ENCODE results near the gene USP40.

Gene USP40

DNA sequence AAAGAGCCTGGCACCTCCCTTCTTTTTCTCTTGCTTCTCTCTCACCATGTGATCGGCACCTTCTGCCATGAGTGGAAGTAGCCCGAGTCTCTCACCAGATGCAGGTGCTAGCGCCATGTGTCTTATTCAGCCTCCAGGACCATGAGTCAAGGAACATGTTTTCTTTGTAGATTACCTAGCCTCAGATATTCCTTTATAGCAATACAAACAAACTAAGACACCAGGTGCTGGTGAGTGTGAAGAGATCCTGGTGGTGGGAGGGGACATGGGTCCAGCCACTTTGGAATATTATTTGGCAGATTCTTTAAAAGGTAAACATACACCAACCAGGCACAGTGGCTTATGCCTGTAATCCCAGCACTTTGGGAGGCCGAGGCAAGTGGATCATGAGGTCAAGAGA is 5.9 kb upstream of the USP40 start:
- no peaks in the 10 kb centered on the region for H4K20me1 ChIP-seq (ENCODE audit: low read depth, low read length)

DNA sequence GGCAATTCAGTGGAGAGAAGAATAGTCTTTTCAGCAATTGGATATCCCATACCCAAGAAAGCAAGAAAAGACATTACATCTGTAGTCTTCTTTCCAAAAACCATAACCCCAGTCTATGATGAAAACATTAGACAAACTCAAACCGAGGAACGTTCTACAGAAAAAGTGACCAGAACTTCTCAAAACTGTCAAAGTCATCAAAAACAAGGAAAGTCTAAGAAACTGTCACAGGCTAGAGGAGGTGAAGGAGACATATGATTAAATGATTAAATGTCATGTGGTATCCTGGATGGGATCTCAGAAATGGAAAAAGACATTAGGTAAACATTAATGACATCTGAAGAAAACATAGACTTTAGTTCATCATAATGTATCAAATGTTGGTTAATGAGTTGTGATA is 4.9 kb upstream of the USP40 start:
- no peak overlapping the region for H3K9ac ChIP-seq (ENCODE audit: low read length)
- H3K27me3 ChIP-seq (ENCODE audit: low read length) = no peaks in the 10 kb centered on the region
- TF ChIP-seq, protein P1, sequence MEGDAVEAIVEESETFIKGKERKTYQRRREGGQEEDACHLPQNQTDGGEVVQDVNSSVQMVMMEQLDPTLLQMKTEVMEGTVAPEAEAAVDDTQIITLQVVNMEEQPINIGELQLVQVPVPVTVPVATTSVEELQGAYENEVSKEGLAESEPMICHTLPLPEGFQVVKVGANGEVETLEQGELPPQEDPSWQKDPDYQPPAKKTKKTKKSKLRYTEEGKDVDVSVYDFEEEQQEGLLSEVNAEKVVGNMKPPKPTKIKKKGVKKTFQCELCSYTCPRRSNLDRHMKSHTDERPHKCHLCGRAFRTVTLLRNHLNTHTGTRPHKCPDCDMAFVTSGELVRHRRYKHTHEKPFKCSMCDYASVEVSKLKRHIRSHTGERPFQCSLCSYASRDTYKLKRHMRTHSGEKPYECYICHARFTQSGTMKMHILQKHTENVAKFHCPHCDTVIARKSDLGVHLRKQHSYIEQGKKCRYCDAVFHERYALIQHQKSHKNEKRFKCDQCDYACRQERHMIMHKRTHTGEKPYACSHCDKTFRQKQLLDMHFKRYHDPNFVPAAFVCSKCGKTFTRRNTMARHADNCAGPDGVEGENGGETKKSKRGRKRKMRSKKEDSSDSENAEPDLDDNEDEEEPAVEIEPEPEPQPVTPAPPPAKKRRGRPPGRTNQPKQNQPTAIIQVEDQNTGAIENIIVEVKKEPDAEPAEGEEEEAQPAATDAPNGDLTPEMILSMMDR (IDR thresholded peaks at IDR 0.05; ENCODE audit: insufficient read depth, low read length, poor library complexity, severe bottlenecking) = no peak
- no peak for TF ChIP-seq EZH2phosphoT487 (conservative IDR thresholded peaks at IDR 0.05; ENCODE audit: low read length)
- no peaks in the 10 kb centered on the region for H3K9me3 ChIP-seq (ENCODE audit: insufficient read depth, low read length)
- no peaks in the 10 kb centered on the region for H3F3A ChIP-seq (ENCODE audit: insufficient read depth)
- no peaks in the 10 kb centered on the region for H3K9me2 ChIP-seq (replicated peaks; ENCODE audit: insufficient read depth, low read length)
- H2AFZ ChIP-seq (ENCODE audit: low read depth, low read length, severe bottlenecking) = no peak overlapping the region
- H3K79me2 ChIP-seq (ENCODE audit: insufficient read depth, low read length) = no peaks in the 10 kb centered on the region
- H3K27ac ChIP-seq (ENCODE audit: low read depth, low read length) = no peak overlapping the region
- H4K20me1 ChIP-seq (ENCODE audit: low read depth, low read length) = no peaks in the 10 kb centered on the region
- H3K36me3 ChIP-seq (ENCODE audit: low read length) = no peaks in the 10 kb centered on the region
- no peak overlapping the region for H3K4me2 ChIP-seq (ENCODE audit: low read depth, low read length, poor library complexity, severe bottlenecking)
- no peak overlapping the region for H3K4me3 ChIP-seq (ENCODE audit: insufficient read depth, low read length, poor library complexity, severe bottlenecking)

More for the DNA sequence above, 5.9 kb upstream of the USP40 start:
- H3K9me2 ChIP-seq (replicated peaks; ENCODE audit: insufficient read depth, low read length) = no peaks in the 10 kb centered on the region
- no peaks in the 10 kb centered on the region for H3K9me3 ChIP-seq (ENCODE audit: insufficient read depth, low read length)
- H3K27me3 ChIP-seq (ENCODE audit: low read length) = no peaks in the 10 kb centered on the region
- H2AFZ ChIP-seq (ENCODE audit: low read depth, low read length, severe bottlenecking) = no peak overlapping the region
- H3K4me3 ChIP-seq (ENCODE audit: insufficient read depth, low read length, poor library complexity, severe bottlenecking) = no peak overlapping the region
- H3K27ac ChIP-seq (ENCODE audit: low read depth, low read length) = no peak overlapping the region
- no peaks in the 10 kb centered on the region for H3K79me2 ChIP-seq (ENCODE audit: insufficient read depth, low read length)
- H3K4me2 ChIP-seq (ENCODE audit: low read depth, low read length, poor library complexity, severe bottlenecking) = no peak overlapping the region
- no peaks in the 10 kb centered on the region for H3F3A ChIP-seq (ENCODE audit: insufficient read depth)
- no peaks in the 10 kb centered on the region for H3K36me3 ChIP-seq (ENCODE audit: low read length)
- TF ChIP-seq, protein P1 (IDR thresholded peaks at IDR 0.05; ENCODE audit: insufficient read depth, low read length, poor library complexity, severe bottlenecking) = no peak
- no peak for TF ChIP-seq EZH2phosphoT487 (conservative IDR thresholded peaks at IDR 0.05; ENCODE audit: low read length)
- no peak overlapping the region for H3K9ac ChIP-seq (ENCODE audit: low read length)

DNA sequence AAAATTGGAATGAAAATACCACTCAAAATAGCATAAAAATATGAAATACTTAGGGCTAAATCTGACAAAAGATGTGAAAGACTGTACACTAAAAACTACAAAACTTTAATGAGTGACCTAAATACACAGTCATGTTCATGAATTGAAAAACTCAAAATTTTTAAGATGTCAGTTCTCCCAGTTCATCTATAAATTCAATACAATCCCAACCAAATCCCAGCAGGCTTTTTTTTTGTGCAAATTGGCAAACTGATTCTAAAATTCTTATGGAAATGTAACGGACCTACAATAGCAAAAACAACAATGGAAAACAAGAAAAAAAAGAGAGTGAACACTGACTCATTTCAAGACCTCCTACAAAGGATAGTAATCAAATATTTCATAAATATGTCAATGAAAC is 4.4 kb upstream of the USP40 start:
- Histone ChIP-seq H3F3A (ENCODE audit: insufficient read depth) (no peaks in the 10 kb centered on the region), H3K27ac (ENCODE audit: low read depth, low read length) (no peak overlapping the region), H3K27me3 (ENCODE audit: low read length) (no peaks in the 10 kb centered on the region), H3K4me2 (ENCODE audit: low read depth, low read length, poor library complexity, severe bottlenecking) (no peak overlapping the region), H2AFZ (ENCODE audit: low read depth, low read length, severe bottlenecking) (no peak overlapping the region), H3K9ac (ENCODE audit: low read length) (no peak overlapping the region), H3K9me2 (replicated peaks; ENCODE audit: insufficient read depth, low read length) (no peaks in the 10 kb centered on the region), H3K4me3 (ENCODE audit: insufficient read depth, low read length, poor library complexity, severe bottlenecking) (no peak overlapping the region), H3K36me3 (ENCODE audit: low read length) (no peaks in the 10 kb centered on the region), H3K79me2 (ENCODE audit: insufficient read depth, low read length) (no peaks in the 10 kb centered on the region), H4K20me1 (ENCODE audit: low read depth, low read length) (no peaks in the 10 kb centered on the region), H3K9me3 (ENCODE audit: insufficient read depth, low read length) (no peaks in the 10 kb centered on the region)
- TF ChIP-seq, protein P1 (IDR thresholded peaks at IDR 0.05; ENCODE audit: insufficient read depth, low read length, poor library complexity, severe bottlenecking) = no peak
- TF ChIP-seq EZH2phosphoT487 (conservative IDR thresholded peaks at IDR 0.05; ENCODE audit: low read length) = no peak
